HepG2 (cell line): ENCODE measurements around the gene PIGZ. TPM values are rescaled to one million over a fixed set of nuclear protein-coding genes. Genes with fewer than 3 reads are reported as not detected.

Experiments
- AGO2 ChIP-seq: fragments of 200-400 bp; formaldehyde crosslinking; optimal IDR thresholded peaks from 2 replicates; pipeline ENCODE3; 2017; ENCODE audit warnings: mild to moderate bottlenecking, low read depth, low read length, moderate library complexity
- ARID2 ChIP-seq: sonication (generic); formaldehyde crosslinking; IDR thresholded peaks from 2 replicates; pipeline ENCODE4 v1.8.1; 2022; ENCODE audit warnings: mild to moderate bottlenecking, missing genetic modification reagents, borderline replicate concordance
- CBX2 ChIP-seq, 2 experiments: fragments of 200-600 bp in 1 of 2; sonication (generic); formaldehyde crosslinking in 1 of 2; IDR thresholded peaks; 2 replicates each; pipeline versions ENCODE4 v1.7.0 to v1.8.1; 2018 to 2022; ENCODE audit warnings: low read depth in 2 of 2, low read length in 1 of 2, mild to moderate bottlenecking in 1 of 2, missing genetic modification reagents in 1 of 2
- ISX ChIP-seq: sonication (generic); formaldehyde crosslinking; conservative IDR thresholded peaks from 2 replicates; pipeline ENCODE4 v1.5.0; 2020; ENCODE audit warnings: missing genetic modification reagents
- MAZ ChIP-seq, 2 experiments: sonication (generic) in 1 of 2; formaldehyde crosslinking in 1 of 2; IDR thresholded peaks; 2 replicates each; pipeline versions ENCODE4 v1.5.0 to v1.6.1; 2012 to 2020; ENCODE audit warnings: low read depth in 2 of 2, mild to moderate bottlenecking in 2 of 2, borderline replicate concordance in 1 of 2, improper control_type of control experiment in 1 of 2, low read length in 1 of 2, missing genetic modification reagents in 1 of 2, moderate library complexity in 1 of 2
- NFKB2 ChIP-seq: sonication (generic); formaldehyde crosslinking; IDR thresholded peaks from 2 replicates; pipeline ENCODE4 v1.4.0; 2020; ENCODE audit warnings: missing genetic modification reagents, borderline replicate concordance
- POLR2A ChIP-seq, 2 experiments: IDR thresholded peaks; 2 replicates each; pipeline ENCODE4 v1.6.1; 2011; ENCODE audit warnings: low read depth in 2 of 2, low read length in 2 of 2, mild to moderate bottlenecking in 1 of 2, moderate library complexity in 1 of 2; ENCODE audit not compliant: insufficient read depth in 1 of 2
- RBM22 ChIP-seq: fragments of 200-400 bp; formaldehyde crosslinking; optimal IDR thresholded peaks from 2 replicates; pipeline ENCODE3; 2017; ENCODE audit warnings: mild to moderate bottlenecking, low read length, moderate library complexity
- ZMYM3 ChIP-seq: sonication (generic); formaldehyde crosslinking; IDR thresholded peaks from 2 replicates; pipeline ENCODE4 v1.5.1; 2020; ENCODE audit warnings: mild to moderate bottlenecking, missing genetic modification reagents
- ZNF225 ChIP-seq: sonication (generic); formaldehyde crosslinking; IDR thresholded peaks from 2 replicates; pipeline ENCODE4 v1.4.0; 2020; ENCODE audit warnings: mild to moderate bottlenecking, missing genetic modification reagents
- ZNF547 ChIP-seq: sonication (generic); formaldehyde crosslinking; IDR thresholded peaks from 2 replicates; pipeline ENCODE4 v1.5.1; 2020; ENCODE audit warnings: mild to moderate bottlenecking, missing genetic modification reagents
- polyA plus RNA-seq, 8 experiments: library from polyadenylated mRNA; depleted of rRNA in 3 of 8; stranded (reverse) in 7 of 8; unstranded in 1 of 8; fragments of >200 nt; fragmentation: Illumina TruSeq in 4 of 8; extraction: Trizol in 4 of 8; gene quantifications; 2 replicates each; pipeline versions ENCODE4 v1.2.1 to v1.2.3, GENCODE V29; 2011 to 2016; ENCODE audit warnings: low read depth in 4 of 8, missing spikeins in 1 of 8, mixed read lengths in 1 of 8; ENCODE audit not compliant: insufficient read depth in 1 of 8
- total RNA-seq, 5 experiments: library from RNA; depleted of rRNA; stranded (reverse); fragments of >200 nt; fragmentation: Illumina TruSeq; extraction: Trizol; gene quantifications; 2 replicates each; pipeline ENCODE4 v1.2.3, GENCODE V29; 2016; ENCODE audit warnings: low read depth in 1 of 5
- TF ChIP-seq, protein P1 (sequence below): sonication (generic); formaldehyde crosslinking; IDR thresholded peaks from 2 replicates; pipeline ENCODE4 v1.5.1; 2020; ENCODE audit warnings: mild to moderate bottlenecking, missing genetic modification reagents
- TF ChIP-seq, protein P2 (sequence below): sonication (generic); formaldehyde crosslinking; IDR thresholded peaks from 2 replicates; pipeline ENCODE4 v1.4.0; 2020; ENCODE audit warnings: mild to moderate bottlenecking, missing genetic modification reagents
- TF ChIP-seq, protein P3 (sequence below): sonication (generic); formaldehyde crosslinking; IDR thresholded peaks from 2 replicates; pipeline ENCODE4 v1.4.0; 2020; ENCODE audit warnings: missing genetic modification reagents, borderline replicate concordance
- TF ChIP-seq, protein P4 (sequence below): sonication (generic); IDR thresholded peaks from 2 replicates; pipeline ENCODE4 v1.6.1; 2016; ENCODE audit warnings: low read depth, borderline replicate concordance
- TF ChIP-seq, protein P5 (sequence below): sonication (generic); formaldehyde crosslinking; IDR thresholded peaks from 2 replicates; pipeline ENCODE4 v1.5.0; 2020; ENCODE audit warnings: mild to moderate bottlenecking, missing genetic modification reagents

PIGZ gene
- total and polyA plus RNA-seq, 2 of the 13 experiments (the other 11 are each of a cell fraction or from before 2014, with no cell fraction given), result 4.7 to 60.5 TPM

DNA sequence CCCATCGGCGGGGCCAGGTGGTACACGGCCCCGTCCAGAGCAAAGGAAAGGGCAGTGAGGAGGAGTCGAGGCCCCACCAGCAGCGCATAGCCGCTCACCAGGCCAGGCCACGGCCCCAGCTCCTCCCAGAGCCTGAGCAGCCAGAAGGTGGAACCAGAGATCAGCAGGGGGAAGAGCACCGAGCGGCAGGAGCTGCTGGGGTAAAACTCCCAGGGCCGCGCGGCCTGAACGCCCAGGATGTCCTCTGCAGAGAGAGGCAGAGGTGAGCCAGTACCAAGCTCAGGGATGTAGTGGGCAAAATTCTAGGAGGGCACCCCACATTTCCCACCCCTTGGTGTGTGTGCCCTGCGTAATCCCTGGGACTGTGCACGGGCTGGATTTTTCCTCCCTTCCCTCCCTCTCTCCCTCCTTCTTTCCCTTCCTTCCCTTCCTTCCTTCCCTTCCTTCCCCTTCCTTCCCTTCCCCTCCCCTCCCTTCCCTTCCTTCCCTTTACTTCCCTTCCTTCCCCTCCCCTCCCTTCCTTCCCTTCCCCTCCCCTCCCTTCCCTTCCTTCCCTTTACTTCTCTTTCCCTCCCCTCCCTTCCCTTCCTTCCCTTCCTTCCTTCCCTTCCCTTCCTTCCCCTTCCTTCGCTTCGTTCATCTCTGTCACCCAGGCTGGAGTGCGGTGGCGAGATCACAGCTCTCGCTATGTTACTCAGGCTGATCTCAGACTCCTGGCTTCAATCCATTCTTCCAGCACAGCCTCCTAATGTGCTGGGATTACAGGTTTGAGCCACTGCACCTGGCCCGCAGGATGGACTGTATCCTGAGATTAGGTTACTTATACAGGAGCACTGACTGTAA is 20.0 kb downstream of the PIGZ start (continued):
- TF ChIP-seq, protein P1, sequence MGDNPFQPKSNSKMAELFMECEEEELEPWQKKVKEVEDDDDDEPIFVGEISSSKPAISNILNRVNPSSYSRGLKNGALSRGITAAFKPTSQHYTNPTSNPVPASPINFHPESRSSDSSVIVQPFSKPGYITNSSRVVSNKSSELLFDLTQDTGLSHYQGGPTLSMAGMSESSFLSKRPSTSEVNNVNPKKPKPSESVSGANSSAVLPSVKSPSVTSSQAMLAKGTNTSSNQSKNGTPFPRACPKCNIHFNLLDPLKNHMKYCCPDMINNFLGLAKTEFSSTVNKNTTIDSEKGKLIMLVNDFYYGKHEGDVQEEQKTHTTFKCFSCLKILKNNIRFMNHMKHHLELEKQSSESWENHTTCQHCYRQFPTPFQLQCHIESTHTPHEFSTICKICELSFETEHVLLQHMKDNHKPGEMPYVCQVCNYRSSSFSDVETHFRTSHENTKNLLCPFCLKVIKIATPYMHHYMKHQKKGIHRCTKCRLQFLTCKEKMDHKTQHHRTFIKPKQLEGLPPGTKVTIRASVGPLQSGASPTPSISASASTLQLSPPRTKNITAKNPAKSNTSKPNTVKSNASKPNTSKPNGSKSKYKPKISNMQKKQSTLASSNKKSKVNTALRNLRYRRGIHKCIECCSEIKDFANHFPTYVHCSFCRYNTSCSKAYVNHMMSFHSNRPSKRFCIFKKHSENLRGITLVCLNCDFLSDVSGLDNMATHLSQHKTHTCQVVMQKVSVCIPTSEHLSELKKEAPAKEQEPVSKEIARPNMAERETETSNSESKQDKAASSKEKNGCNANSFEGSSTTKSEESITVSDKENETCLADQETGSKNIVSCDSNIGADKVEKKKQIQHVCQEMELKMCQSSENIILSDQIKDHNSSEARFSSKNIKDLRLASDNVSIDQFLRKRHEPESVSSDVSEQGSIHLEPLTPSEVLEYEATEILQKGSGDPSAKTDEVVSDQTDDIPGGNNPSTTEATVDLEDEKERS, result 0 out of 2 replicates have a peak, but pooled peaks have one; percentile 63
- TF ChIP-seq ISX (CRISPR knock-in tag) (0 out of 2 replicates have a peak, but pooled peaks have one; percentile 40), POLR2A (IDR thresholded peaks at IDR 0.05; ENCODE audit: insufficient read depth in 1 of 2, low read depth in 2 of 2, low read length in 2 of 2) (peak in 1 of 2 experiments; percentile 20; a peak in 1 of 4 replicates), ZNF225 (CRISPR knock-in tag) (peak; percentile 34; the same call in 1 of the 2 replicates), ZMYM3 (CRISPR knock-in tag) (peak; percentile 59; the same call in 1 of the 2 replicates), RBM22 (peak; percentile 20), AGO2 (peak; percentile 11), NFKB2 (0 out of 2 replicates have a peak, but pooled peaks have one; percentile 39), ZNF547 (peak; percentile 53; the same call in 1 of the 2 replicates), ARID2 (peak; percentile 56; the same call in 1 of the 2 replicates), MAZ (IDR thresholded peaks at IDR 0.05; ENCODE audit: borderline replicate concordance, low read depth, low read length) (0 out of 2 replicates have a peak, but pooled peaks have one; percentile 47), MAZ (CRISPR knock-in tag; IDR thresholded peaks at IDR 0.05; ENCODE audit: low read depth) (0 out of 2 replicates have a peak, but pooled peaks have one; percentile 26), CBX2 (IDR thresholded peaks at IDR 0.05; ENCODE audit: low read depth, low read length) (no peak), CBX2 (CRISPR knock-in tag; IDR thresholded peaks at IDR 0.05; ENCODE audit: low read depth) (no peak)
- TF ChIP-seq, protein P2, sequence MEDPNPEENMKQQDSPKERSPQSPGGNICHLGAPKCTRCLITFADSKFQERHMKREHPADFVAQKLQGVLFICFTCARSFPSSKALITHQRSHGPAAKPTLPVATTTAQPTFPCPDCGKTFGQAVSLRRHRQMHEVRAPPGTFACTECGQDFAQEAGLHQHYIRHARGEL, result no peak
- TF ChIP-seq, protein P3, sequence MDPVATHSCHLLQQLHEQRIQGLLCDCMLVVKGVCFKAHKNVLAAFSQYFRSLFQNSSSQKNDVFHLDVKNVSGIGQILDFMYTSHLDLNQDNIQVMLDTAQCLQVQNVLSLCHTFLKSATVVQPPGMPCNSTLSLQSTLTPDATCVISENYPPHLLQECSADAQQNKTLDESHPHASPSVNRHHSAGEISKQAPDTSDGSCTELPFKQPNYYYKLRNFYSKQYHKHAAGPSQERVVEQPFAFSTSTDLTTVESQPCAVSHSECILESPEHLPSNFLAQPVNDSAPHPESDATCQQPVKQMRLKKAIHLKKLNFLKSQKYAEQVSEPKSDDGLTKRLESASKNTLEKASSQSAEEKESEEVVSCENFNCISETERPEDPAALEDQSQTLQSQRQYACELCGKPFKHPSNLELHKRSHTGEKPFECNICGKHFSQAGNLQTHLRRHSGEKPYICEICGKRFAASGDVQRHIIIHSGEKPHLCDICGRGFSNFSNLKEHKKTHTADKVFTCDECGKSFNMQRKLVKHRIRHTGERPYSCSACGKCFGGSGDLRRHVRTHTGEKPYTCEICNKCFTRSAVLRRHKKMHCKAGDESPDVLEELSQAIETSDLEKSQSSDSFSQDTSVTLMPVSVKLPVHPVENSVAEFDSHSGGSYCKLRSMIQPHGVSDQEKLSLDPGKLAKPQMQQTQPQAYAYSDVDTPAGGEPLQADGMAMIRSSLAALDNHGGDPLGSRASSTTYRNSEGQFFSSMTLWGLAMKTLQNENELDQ, result no peak
- TF ChIP-seq, protein P4, sequence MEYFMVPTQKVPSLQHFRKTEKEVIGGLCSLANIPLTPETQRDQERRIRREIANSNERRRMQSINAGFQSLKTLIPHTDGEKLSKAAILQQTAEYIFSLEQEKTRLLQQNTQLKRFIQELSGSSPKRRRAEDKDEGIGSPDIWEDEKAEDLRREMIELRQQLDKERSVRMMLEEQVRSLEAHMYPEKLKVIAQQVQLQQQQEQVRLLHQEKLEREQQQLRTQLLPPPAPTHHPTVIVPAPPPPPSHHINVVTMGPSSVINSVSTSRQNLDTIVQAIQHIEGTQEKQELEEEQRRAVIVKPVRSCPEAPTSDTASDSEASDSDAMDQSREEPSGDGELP, result 0 out of 2 replicates have a peak, but pooled peaks have one; percentile 24
- TF ChIP-seq, protein P5, sequence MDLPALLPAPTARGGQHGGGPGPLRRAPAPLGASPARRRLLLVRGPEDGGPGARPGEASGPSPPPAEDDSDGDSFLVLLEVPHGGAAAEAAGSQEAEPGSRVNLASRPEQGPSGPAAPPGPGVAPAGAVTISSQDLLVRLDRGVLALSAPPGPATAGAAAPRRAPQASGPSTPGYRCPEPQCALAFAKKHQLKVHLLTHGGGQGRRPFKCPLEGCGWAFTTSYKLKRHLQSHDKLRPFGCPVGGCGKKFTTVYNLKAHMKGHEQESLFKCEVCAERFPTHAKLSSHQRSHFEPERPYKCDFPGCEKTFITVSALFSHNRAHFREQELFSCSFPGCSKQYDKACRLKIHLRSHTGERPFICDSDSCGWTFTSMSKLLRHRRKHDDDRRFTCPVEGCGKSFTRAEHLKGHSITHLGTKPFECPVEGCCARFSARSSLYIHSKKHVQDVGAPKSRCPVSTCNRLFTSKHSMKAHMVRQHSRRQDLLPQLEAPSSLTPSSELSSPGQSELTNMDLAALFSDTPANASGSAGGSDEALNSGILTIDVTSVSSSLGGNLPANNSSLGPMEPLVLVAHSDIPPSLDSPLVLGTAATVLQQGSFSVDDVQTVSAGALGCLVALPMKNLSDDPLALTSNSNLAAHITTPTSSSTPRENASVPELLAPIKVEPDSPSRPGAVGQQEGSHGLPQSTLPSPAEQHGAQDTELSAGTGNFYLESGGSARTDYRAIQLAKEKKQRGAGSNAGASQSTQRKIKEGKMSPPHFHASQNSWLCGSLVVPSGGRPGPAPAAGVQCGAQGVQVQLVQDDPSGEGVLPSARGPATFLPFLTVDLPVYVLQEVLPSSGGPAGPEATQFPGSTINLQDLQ (CRISPR knock-in tag), result no peak
